Mesodermal cell (in vitro differentiated cells): ENCODE measurements around the gene SREK1.
"Not testable (repeated sequence)": the region's sequence is repeated elsewhere in the genome, so short reads cannot be mapped to it uniquely, and the experiment has no call there.

Experiments used
- H3K27ac ChIP-seq: 2 replicates; pipeline ENCODE4 v1.7.0; 2013; ENCODE audit warnings: mild to moderate bottlenecking, low read depth, low read length, moderate library complexity; ENCODE audit not compliant: severe bottlenecking
- H3K36me3 ChIP-seq: 2 replicates; pipeline ENCODE4 v1.7.1; 2013; ENCODE audit warnings: mild to moderate bottlenecking, low read length, moderate library complexity; ENCODE audit not compliant: control insufficient read depth, insufficient read depth
- H3K4me1 ChIP-seq: one replicate; pipeline ENCODE4 v1.7.1; 2013; ENCODE audit warnings: mild to moderate bottlenecking, low read length; ENCODE audit not compliant: insufficient read depth, control insufficient read depth, poor library complexity, severe bottlenecking
- H3K4me3 ChIP-seq: 2 replicates; pipeline ENCODE4 v1.7.0; 2013; ENCODE audit warnings: low read length, control low read depth, mild to moderate bottlenecking; ENCODE audit not compliant: insufficient read depth, poor library complexity, severe bottlenecking; ENCODE audit errors: extremely low read depth
- H3K9me3 ChIP-seq: 2 replicates; pipeline ENCODE4 v1.7.1; 2013; ENCODE audit warnings: mild to moderate bottlenecking, low read length, moderate library complexity; ENCODE audit not compliant: control insufficient read depth
- WGBS, 2 experiments: methylation state at CpG; one replicate each; pipeline ENCODE4 v1.1.5; 2013; ENCODE audit warnings: missing lambda C conversion rate in 2 of 2; ENCODE audit not compliant: insufficient coverage in 2 of 2; 5-methylcytosine and 5-hydroxymethylcytosine counted together

The SREK1 gene

GRCh38 chr5:66222896-66223295 lies 78.8 kb downstream of the SREK1 start:
- H3K27ac ChIP-seq, H3K36me3 ChIP-seq, H3K4me1 ChIP-seq, H3K9me3 ChIP-seq, H3K4me3 ChIP-seq: not testable (repeated sequence)
- WGBS, 2 experiments: 80 to 98% methylated on average over 3 to 4 of the region's 4 CpGs

GRCh38 chr5:66223637-66224036 lies 79.5 kb downstream of the SREK1 start:
- 6 to 21% methylated on average over 2 of the region's 4 CpGs for WGBS, 2 experiments
- Histone ChIP-seq H3K9me3 (no peaks in the 10 kb centered on the region), H3K4me1 (no peaks in the 10 kb centered on the region), H3K36me3 (no peaks in the 10 kb centered on the region), H3K4me3 (no peak overlapping the region), H3K27ac (no peak overlapping the region)

- Histone ChIP-seq H3K27ac (no peak overlapping the region), H3K4me3 (no peak overlapping the region), H3K9me3 (no peaks in the 10 kb centered on the region), H3K4me1 (no peaks in the 10 kb centered on the region), H3K36me3 (no peaks in the 10 kb centered on the region)
- 89 to 94% methylated on average over 2 of the region's 3 CpGs for WGBS, 2 experiments
Measured at GRCh38 chr5:66224274-66224673, 80.2 kb downstream of the SREK1 start.

- 89 to 100% methylated on average over 3 of the region's 8 CpGs for WGBS, 2 experiments
- Histone ChIP-seq H3K36me3 (no peaks in the 10 kb centered on the region), H3K4me1 (no peaks in the 10 kb centered on the region), H3K9me3 (no peaks in the 10 kb centered on the region), H3K4me3 (no peak overlapping the region), H3K27ac (no peak overlapping the region)
Measured at GRCh38 chr5:66224773-66225553, 80.9 kb downstream of the SREK1 start.

- Histone ChIP-seq H3K9me3 (no peaks in the 10 kb centered on the region), H3K27ac (no peak overlapping the region), H3K4me1 (no peaks in the 10 kb centered on the region), H3K36me3 (no peaks in the 10 kb centered on the region), H3K4me3 (no peak overlapping the region)
- no CpG with 5 or more reads among the region's 1 CpG for WGBS, 2 experiments
Measured at GRCh38 chr5:66230551-66230950, 86.5 kb downstream of the SREK1 start.

GRCh38 chr5:66231508-66231907 lies 87.4 kb downstream of the SREK1 start:
- 80 to 86% methylated on average over 1 of the region's 2 CpGs for WGBS, 2 experiments
- Histone ChIP-seq H3K36me3 (no peaks in the 10 kb centered on the region), H3K4me1 (no peaks in the 10 kb centered on the region), H3K27ac (no peak overlapping the region), H3K4me3 (no peak overlapping the region), H3K9me3 (no peaks in the 10 kb centered on the region)

- WGBS, 2 experiments: 100% methylated on average over 1 of the region's 6 CpGs; no CpG with 5 or more reads in 1 of the 2 experiments
- no peaks in the 10 kb centered on the region for H3K4me1 ChIP-seq
- H3K4me3 ChIP-seq: no peak overlapping the region
- H3K36me3 ChIP-seq: no peaks in the 10 kb centered on the region
- H3K27ac ChIP-seq: no peak overlapping the region
- no peaks in the 10 kb centered on the region for H3K9me3 ChIP-seq
Measured at GRCh38 chr5:66232275-66232674, 88.2 kb downstream of the SREK1 start.

GRCh38 chr5:66232706-66233445 lies 88.8 kb downstream of the SREK1 start:
- no peak overlapping the region for H3K4me3 ChIP-seq
- H3K9me3 ChIP-seq: no peaks in the 10 kb centered on the region
- no peaks in the 10 kb centered on the region for H3K4me1 ChIP-seq
- no peak overlapping the region for H3K27ac ChIP-seq
- 66 to 70% methylated on average over 9 to 10 of the region's 12 CpGs for whole genome bisulfite sequencing, 2 experiments
- H3K36me3 ChIP-seq: no peaks in the 10 kb centered on the region
